K562 (cell line): Measurements from ENCODE around the gene LLGL2. TPM values are rescaled to one million over a fixed set of nuclear protein-coding genes. Genes with fewer than 3 reads are reported as not detected.

Experiments used
- ATAC-seq: fragments of 200-7000 bp; cut with Tn5 transposase; 3 replicates; pipeline ENCODE4 v1.9.1; 2020; ENCODE audit warnings: moderate library complexity
- BruUV-seq: library from RNA; stranded (reverse); fragments of 400-500 nt; replicated peaks from 2 replicates; lab custom pipeline; 2021; lab: Mats Ljungman, UMichigan
- CTCF ChIA-PET: fragments of 300-600 bp; formaldehyde crosslinking; extraction: SDS; loops from one replicate; lab custom pipeline; 2021; ENCODE audit warnings: low intra/inter-chr PET ratio; lab: Yijun Ruan, JAX
- POLR2A ChIA-PET: fragments of 300-600, 350-650 bp; sonication (Branson Sonifier 250); formaldehyde crosslinking; extraction: SDS; loops from one replicate; lab custom pipeline; 2021; ENCODE audit warnings: antibody characterized with exemption, inconsistent platforms; lab: Yijun Ruan, JAX
- DNase-seq, 4 experiments: peaks; one replicate each; pipeline versions ENCODE4 v3.0.0 to v3.0.0-alpha.2; 2011 to 2018; ENCODE audit warnings: low spot score in 3 of 4, mixed read lengths in 3 of 4; ENCODE audit errors: extremely low read depth in 1 of 4
- FAIRE-seq: peaks from 2 replicates; lab custom pipeline; 2011; peaks lifted over from hg19 to GRCh38; lab: Jason Lieb, UNC
- H2AFZ ChIP-seq: 2 replicates; pipeline ENCODE4 v1.6.0; 2011; ENCODE audit warnings: low read depth, low read length, control low read depth, inconsistent platforms
- H3K27ac ChIP-seq: fragments of 200-600 bp; 3 replicates; pipeline ENCODE4 v1.8.0; 2011; ENCODE audit warnings: low read depth, mild to moderate bottlenecking, control low read depth, inconsistent platforms, low read length, moderate library complexity, mixed read lengths; ENCODE audit errors: extremely low read depth
- H3K27me3 ChIP-seq, 2 experiments: fragments of 300-600 bp in 1 of 2; 2 replicates in 1 of 2; 3 replicates in 1 of 2; pipeline versions ENCODE4 v1.6.0 to v1.8.0; 2011; ENCODE audit warnings: inconsistent platforms in 2 of 2, low read length in 2 of 2, mild to moderate bottlenecking in 1 of 2, mixed read lengths in 1 of 2, moderate library complexity in 1 of 2; ENCODE audit not compliant: control insufficient read depth in 2 of 2, insufficient read depth in 2 of 2
- H3K36me3 ChIP-seq: fragments of 300-600 bp; 3 replicates; pipeline ENCODE4 v1.8.0; 2011; ENCODE audit warnings: mild to moderate bottlenecking, low read length, inconsistent platforms; ENCODE audit not compliant: control insufficient read depth, insufficient read depth
- H3K4me1 ChIP-seq, 2 experiments: fragments of 200-600 bp in 1 of 2; replicated peaks in 1 of 2; 2 replicates in 1 of 2; 3 replicates in 1 of 2; pipeline versions ENCODE4 v1.5.1 to v1.8.0; 2011; ENCODE audit warnings: inconsistent platforms in 2 of 2, low read length in 2 of 2, mild to moderate bottlenecking in 1 of 2, mixed read lengths in 1 of 2, moderate library complexity in 1 of 2; ENCODE audit not compliant: control insufficient read depth in 2 of 2, insufficient read depth in 2 of 2
- H3K4me2 ChIP-seq: 2 replicates; pipeline ENCODE4 v1.6.1; 2011; ENCODE audit warnings: low read length, control low read depth, inconsistent platforms, mixed read lengths; ENCODE audit not compliant: insufficient read depth
- H3K4me3 ChIP-seq: fragments of 200-600 bp; sonication (generic), shearing (Covaris generic); 2 replicates; pipeline ENCODE4 v1.5.1; 2016; ENCODE audit warnings: control low read depth, inconsistent platforms
- H3K79me2 ChIP-seq: fragments of 200-600 bp; 3 replicates; pipeline ENCODE4 v1.8.0; 2011; ENCODE audit warnings: low read length, inconsistent platforms; ENCODE audit not compliant: control insufficient read depth, insufficient read depth
- H3K9ac ChIP-seq, 2 experiments: 2 replicates each; pipeline versions ENCODE4 v1.6.0 to v1.6.1; 2011; ENCODE audit warnings: low read depth in 2 of 2, low read length in 2 of 2, control low read depth in 1 of 2, inconsistent platforms in 1 of 2, mild to moderate bottlenecking in 1 of 2, mixed read lengths in 1 of 2; ENCODE audit not compliant: insufficient read depth in 1 of 2
- H3K9me1 ChIP-seq: one replicate; pipeline ENCODE4 v1.6.0; 2011; ENCODE audit warnings: inconsistent platforms, mild to moderate bottlenecking, low read length, moderate library complexity; ENCODE audit not compliant: control insufficient read depth, insufficient read depth
- H3K9me3 ChIP-seq: replicated peaks from 2 replicates; pipeline ENCODE4 v1.5.1; 2011; ENCODE audit warnings: low read depth, low read length, inconsistent platforms; ENCODE audit not compliant: control insufficient read depth, insufficient read depth
- H4K20me1 ChIP-seq: replicated peaks from 2 replicates; pipeline ENCODE4 v1.6.1; 2011; ENCODE audit warnings: low read length, inconsistent platforms, mixed read lengths; ENCODE audit not compliant: control insufficient read depth, insufficient read depth
- ATF7 ChIP-seq: fragments of 450-650 bp; IDR thresholded peaks from 2 replicates; pipeline ENCODE4 v1.7.1; 2014; ENCODE audit warnings: mild to moderate bottlenecking, moderate library complexity
- HDAC2 ChIP-seq: fragments of 450-650 bp; IDR thresholded peaks from 2 replicates; pipeline ENCODE4 v1.6.1; 2016; ENCODE audit warnings: mild to moderate bottlenecking
- RCOR1 ChIP-seq, 2 experiments: IDR thresholded peaks; 2 replicates each; pipeline ENCODE4 v1.6.1; 2012; ENCODE audit warnings: low read depth in 2 of 2, low read length in 2 of 2, borderline replicate concordance in 1 of 2, improper control_type of control experiment in 1 of 2
- SMARCA5 ChIP-seq: fragments of 450-650 bp; IDR thresholded peaks from 2 replicates; pipeline ENCODE4 v1.6.1; 2016
- WGBS: fragments of 100-300 bp; shearing (Covaris generic); methylation state at CpG from one replicate; pipeline ENCODE4 v1.1.6; 2016; ENCODE audit warnings: low coverage, mixed read lengths; ENCODE audit not compliant: insufficient coverage; ENCODE audit errors: missing lambda C conversion rate; 5-methylcytosine and 5-hydroxymethylcytosine counted together
- in situ Hi-C: fragments of 300-500 bp; cut with MboI; formaldehyde crosslinking; loops from 4 replicates; pipeline ENCODE4 v1.15.0; 2018; ENCODE audit warnings: inconsistent platforms, mixed read lengths
- intact Hi-C: fragments of 100-400 bp; cut with micrococcal nuclease; formaldehyde crosslinking; loops from 2 replicates; pipeline ENCODE4 v1.14.2; 2022
- polyA plus RNA-seq, 8 experiments: library from polyadenylated mRNA; depleted of rRNA in 4 of 8; stranded (reverse) in 5 of 8; unstranded in 3 of 8; fragments of >200 nt; fragmentation: Nextera tagmentation in 2 of 8; fragmentation: Illumina TruSeq in 1 of 8; extraction: Ambion mirVana in 2 of 8; extraction: Trizol in 1 of 8; gene quantifications; 2 replicates each; pipeline versions ENCODE4 v1.2.1 to v1.2.3, GENCODE V29; 2011 to 2014; ENCODE audit warnings: inconsistent platforms in 1 of 8, missing spikeins in 1 of 8
- total RNA-seq, 7 experiments: library from RNA; depleted of rRNA in 6 of 7; stranded (reverse); fragments of >200 nt in 6 of 7; fragmentation: Illumina TruSeq in 2 of 7; extraction: Trizol in 2 of 7; gene quantifications; 2 replicates each; pipeline versions ENCODE4 v1.2.1 to v1.2.3, GENCODE V29; 2011 to 2021; ENCODE audit warnings: low replicate concordance in 1 of 7

LLGL2 gene
- total and polyA plus RNA-seq, 9 of the 15 experiments (the other 6 are each of a cell fraction or from before 2014, with no cell fraction given), result 0.32 to 24.4 (median 10.2) TPM

DNA sequence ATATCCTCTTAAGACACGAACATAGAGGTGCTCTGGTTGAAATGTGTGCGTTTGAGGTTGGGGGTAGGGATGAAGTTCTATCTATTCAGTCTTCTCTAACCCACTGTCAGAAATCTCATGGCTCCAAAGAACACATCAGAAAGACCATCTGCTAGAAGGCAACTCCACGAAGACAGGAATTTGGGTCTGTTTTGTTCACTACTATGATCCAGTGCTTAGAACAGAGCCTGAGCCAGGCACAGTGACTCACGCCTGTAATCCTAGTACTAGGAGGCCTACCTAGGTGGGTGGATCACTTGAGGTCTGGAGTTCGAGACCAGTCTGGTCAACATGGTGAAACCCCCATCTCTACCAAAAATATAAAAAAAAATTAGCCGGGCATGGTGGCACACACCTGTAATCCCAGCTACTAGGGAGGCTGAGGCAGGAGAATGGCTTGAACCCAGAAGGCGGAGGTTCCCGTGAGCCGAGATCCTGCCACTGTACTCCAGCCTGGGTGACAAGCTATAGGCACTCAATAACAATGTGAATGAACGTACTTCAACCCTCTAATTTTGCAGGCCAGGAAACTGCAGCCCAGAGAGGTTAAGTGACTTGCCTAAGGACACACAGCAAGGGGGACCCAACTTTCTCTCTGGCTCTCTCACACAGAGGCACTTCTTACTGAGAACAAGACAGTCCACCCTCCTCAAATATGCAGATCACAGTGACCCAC is 12.4 kb upstream of the LLGL2 start (continued):
- peak in 1 of 2 experiments; percentile 69; a peak in 2 of 4 replicates for TF ChIP-seq RCOR1 (IDR thresholded peaks at IDR 0.05; ENCODE audit: borderline replicate concordance in 1 of 2, low read depth in 2 of 2, low read length in 2 of 2)

DNA sequence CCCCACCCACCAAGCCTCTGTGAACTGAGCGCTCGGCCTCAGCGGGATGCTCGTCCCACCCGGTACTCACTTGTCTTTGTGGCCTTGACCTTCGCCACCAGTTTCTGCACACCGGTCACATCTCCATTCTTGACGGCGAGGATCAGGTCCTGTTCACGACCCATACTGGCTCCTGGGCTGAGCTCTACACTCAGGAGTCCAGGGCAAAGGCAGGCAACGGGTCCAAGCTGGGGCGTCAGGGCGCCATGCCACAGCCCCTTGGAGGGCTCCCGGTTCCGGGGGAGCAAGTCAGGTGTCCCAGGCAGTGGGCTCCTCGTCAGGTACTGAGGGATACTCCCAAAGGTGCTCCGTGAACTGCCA is 11.9 kb upstream of the LLGL2 start:
- peaks cover 18% of the 10 kb centered on the region; the same call in 1 of the 3 replicates for H3K36me3 ChIP-seq
- H3K27ac ChIP-seq, result no peak overlapping the region
- 94% methylated on average over 17 of the region's 17 CpGs for WGBS
- no TSS peak for BruUV-seq
- peaks cover 34 to 75% of the 10 kb centered on the region in 2 experiments for H3K4me1 ChIP-seq
- ATAC-seq, result no peak
- no peak overlapping the region for H3K4me3 ChIP-seq
- H3K9me3 ChIP-seq, result no peaks in the 10 kb centered on the region
- CTCF ChIA-PET, result no interaction called here
- H3K9ac ChIP-seq, result peak overlapping the region in 1 of 2 experiments; percentile 53; a peak in 2 of 4 replicates
- H4K20me1 ChIP-seq, result peaks cover 18% of the 10 kb centered on the region
- no peak for DNase-seq
- TF ChIP-seq ATF7 (no peak), HDAC2 (0 out of 2 replicates have a peak, but pooled peaks have one; percentile 2), SMARCA5 (0 out of 2 replicates have a peak, but pooled peaks have one; percentile 32)
- H3K27me3 ChIP-seq, result no peaks in the 10 kb centered on the region
- H3K9me1 ChIP-seq, result peaks cover 5% of the 10 kb centered on the region
- H2AFZ ChIP-seq, result no peak overlapping the region
- H3K79me2 ChIP-seq, result peaks cover 10% of the 10 kb centered on the region
- H3K4me2 ChIP-seq, result no peak overlapping the region
- intact Hi-C loops, result no loop called here
- in situ Hi-C loops, result no loop called here
- POLR2A ChIA-PET, result interaction anchor here (1.3 kb wide), 2 partner anchors 40 to 253 kb away, joined by 3 read pairs; no protein-coding TSS in a partner anchor
- FAIRE-seq, result no peak
